Karpas-422 (cell line): ENCODE results near the gene MACROH2A1. TPM values are rescaled to one million over a fixed set of nuclear protein-coding genes. Genes with fewer than 3 reads are reported as not detected.

ENCODE experiments used
- DNase-seq: peaks from one replicate; pipeline ENCODE4 v3.0.0-alpha.2; 2015
- H2AFZ ChIP-seq: fragments of 200-600 bp; sonication (generic); 2 replicates; pipeline ENCODE4 v1.6.1; 2014; ENCODE audit warnings: antibody characterized with exemption, low read length, mixed read lengths
- H3K27ac ChIP-seq: fragments of 200-600 bp; sonication (generic); 2 replicates; pipeline ENCODE4 v1.5.1; 2014; ENCODE audit warnings: mild to moderate bottlenecking, low read length, moderate library complexity
- H3K27me3 ChIP-seq: fragments of 200-600 bp; sonication (generic); 2 replicates; pipeline ENCODE4 v1.6.1; 2014; ENCODE audit warnings: low read length, mixed read lengths
- H3K36me3 ChIP-seq: fragments of 200-600 bp; sonication (generic); 2 replicates; pipeline ENCODE4 v1.6.1; 2014; ENCODE audit warnings: low read length, mixed read lengths; ENCODE audit not compliant: insufficient read depth
- H3K4me1 ChIP-seq: fragments of 200-600 bp; sonication (generic); 2 replicates; pipeline ENCODE4 v1.6.1; 2014; ENCODE audit warnings: mild to moderate bottlenecking, low read length, mixed read lengths
- H3K4me2 ChIP-seq: fragments of 200-600 bp; sonication (generic); 2 replicates; pipeline ENCODE4 v1.6.1; 2014; ENCODE audit warnings: low read length, low read depth, mild to moderate bottlenecking; ENCODE audit not compliant: poor library complexity, severe bottlenecking
- H3K4me3 ChIP-seq: fragments of 200-600 bp; sonication (generic); 2 replicates; pipeline ENCODE4 v1.5.1; 2014; ENCODE audit warnings: mild to moderate bottlenecking, antibody characterized with exemption, low read length, mixed read lengths
- H3K79me2 ChIP-seq: fragments of 200-600 bp; sonication (generic); 2 replicates; pipeline ENCODE4 v1.6.1; 2014; ENCODE audit warnings: mild to moderate bottlenecking, low read length, mixed read lengths
- H3K9ac ChIP-seq: fragments of 200-600 bp; sonication (generic); 2 replicates; pipeline ENCODE4 v1.6.0; 2014; ENCODE audit warnings: low read length
- H3K9me2 ChIP-seq: fragments of 200-600 bp; sonication (generic), shearing (Covaris generic); replicated peaks from 2 replicates; pipeline ENCODE4 v1.6.0; 2014; ENCODE audit warnings: mild to moderate bottlenecking, low read length, moderate library complexity; ENCODE audit not compliant: insufficient read depth
- H3K9me3 ChIP-seq: fragments of 300-700, 200-600 bp; sonication (generic); 2 replicates; pipeline ENCODE4 v1.6.1; 2014; ENCODE audit warnings: low read length, mixed read lengths
- H4K20me1 ChIP-seq: fragments of 200-600 bp; sonication (generic); 2 replicates; pipeline ENCODE4 v1.6.1; 2014; ENCODE audit warnings: mild to moderate bottlenecking, antibody characterized with exemption, low read length, low read depth; ENCODE audit not compliant: insufficient read depth
- total RNA-seq: library from RNA; depleted of rRNA; stranded (reverse); fragments of >200 nt; shearing (Covaris generic); gene quantifications from 2 replicates; pipeline ENCODE4 v1.2.3, GENCODE V29; 2014; ENCODE audit warnings: low replicate concordance

The MACROH2A1 gene
- total RNA-seq, 1 experiment from 2014 or later, result 160 TPM

DNA sequence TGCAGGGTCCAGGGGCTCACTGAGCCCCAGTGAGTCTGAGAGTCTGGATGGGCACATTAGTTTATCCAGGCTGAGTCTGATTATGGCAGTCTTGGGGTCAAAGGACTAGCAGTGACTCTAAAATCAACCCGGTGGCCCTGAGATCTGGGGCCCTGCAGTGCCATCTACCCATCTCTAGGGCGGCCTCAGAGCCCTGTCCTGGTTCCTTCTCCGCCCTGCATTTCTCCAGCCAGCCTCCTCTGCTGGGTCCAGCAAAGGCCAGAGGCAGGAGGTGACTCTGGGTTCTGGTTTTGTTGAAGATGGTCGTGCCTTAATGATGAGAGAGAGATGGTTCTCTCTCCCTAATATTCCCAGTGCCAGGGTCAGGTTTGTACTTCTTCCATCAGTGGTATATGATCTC is 33.1 kb upstream of the MACROH2A1 start:
- no peak overlapping the region for H2AFZ ChIP-seq
- H3K9me3 ChIP-seq, result peaks cover 3% of the 10 kb centered on the region; the same call in 1 of the 2 replicates
- no peak for DNase-seq
- no peaks in the 10 kb centered on the region for H4K20me1 ChIP-seq
- H3K79me2 ChIP-seq, result no peaks in the 10 kb centered on the region
- no peak overlapping the region for H3K9ac ChIP-seq
- H3K9me2 ChIP-seq, result no peaks in the 10 kb centered on the region
- no peaks in the 10 kb centered on the region for H3K36me3 ChIP-seq
- no peaks in the 10 kb centered on the region for H3K27me3 ChIP-seq
- H3K4me3 ChIP-seq, result no peak overlapping the region
- H3K4me2 ChIP-seq, result no peak overlapping the region
- H3K27ac ChIP-seq, result no peak overlapping the region
- no peaks in the 10 kb centered on the region; the same call in 1 of the 2 replicates for H3K4me1 ChIP-seq

DNA sequence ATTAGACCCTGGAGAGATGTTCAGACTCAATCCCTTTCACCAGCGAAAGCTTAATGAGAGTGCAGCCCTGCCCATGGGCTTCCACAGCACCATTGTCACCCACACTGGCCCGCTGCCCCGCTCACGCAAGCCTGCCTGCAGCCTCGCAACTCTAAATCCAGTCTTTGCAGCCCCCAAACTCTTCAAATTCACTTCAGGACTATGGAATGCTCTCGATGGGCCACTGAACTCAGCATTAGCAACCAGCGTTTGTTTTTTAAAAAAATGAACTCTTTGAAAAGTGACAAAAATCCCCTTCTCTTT is 31.1 kb upstream of the MACROH2A1 start:
- Histone ChIP-seq H3K27ac (no peak overlapping the region), H3K4me3 (no peak overlapping the region), H4K20me1 (no peaks in the 10 kb centered on the region), H2AFZ (no peak overlapping the region), H3K9me3 (peaks cover 3% of the 10 kb centered on the region; the same call in 1 of the 2 replicates), H3K9me2 (no peaks in the 10 kb centered on the region), H3K36me3 (no peaks in the 10 kb centered on the region), H3K79me2 (no peaks in the 10 kb centered on the region), H3K4me2 (no peak overlapping the region), H3K4me1 (no peaks in the 10 kb centered on the region), H3K9ac (no peak overlapping the region), H3K27me3 (no peaks in the 10 kb centered on the region)
- DNase-seq, result no peak

GRCh38 chr5:135429301-135430134 is 30.5 kb upstream of the MACROH2A1 start:
- no peaks in the 10 kb centered on the region for H4K20me1 ChIP-seq
- no peak overlapping the region for H3K4me2 ChIP-seq
- H3K36me3 ChIP-seq, result no peaks in the 10 kb centered on the region
- no peaks in the 10 kb centered on the region for H3K79me2 ChIP-seq
- H3K9me2 ChIP-seq, result no peaks in the 10 kb centered on the region
- H3K9ac ChIP-seq, result no peak overlapping the region
- H2AFZ ChIP-seq, result no peak overlapping the region
- H3K4me3 ChIP-seq, result no peak overlapping the region
- no peak for DNase-seq
- H3K9me3 ChIP-seq, result peaks cover 3% of the 10 kb centered on the region; the same call in 1 of the 2 replicates
- H3K27ac ChIP-seq, result no peak overlapping the region
- H3K27me3 ChIP-seq, result no peaks in the 10 kb centered on the region
- H3K4me1 ChIP-seq, result no peaks in the 10 kb centered on the region

DNA sequence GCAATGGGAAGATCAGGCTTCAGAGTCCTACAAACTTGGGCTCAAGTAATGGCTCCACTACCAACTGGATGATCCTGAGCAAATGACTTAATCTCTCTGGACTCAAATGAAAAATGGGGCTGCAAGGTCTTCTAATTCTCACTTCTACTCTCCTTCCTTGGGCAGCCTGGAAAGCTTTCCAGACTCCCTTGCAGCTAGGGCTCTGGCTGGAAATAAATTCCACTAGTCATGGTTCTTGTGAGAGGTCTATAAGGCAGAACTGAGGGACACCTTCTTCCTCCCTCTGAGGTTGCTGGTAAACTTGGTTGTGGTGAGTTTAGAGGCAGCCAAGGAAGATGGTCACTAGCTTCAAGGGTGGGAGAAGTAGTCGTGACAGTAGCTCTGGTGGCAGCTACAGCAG is 29.6 kb upstream of the MACROH2A1 start:
- Histone ChIP-seq H3K9me2 (no peaks in the 10 kb centered on the region), H3K27me3 (no peaks in the 10 kb centered on the region), H3K9ac (no peak overlapping the region), H3K4me3 (no peak overlapping the region), H3K79me2 (no peaks in the 10 kb centered on the region), H3K9me3 (peaks cover 3% of the 10 kb centered on the region; the same call in 1 of the 2 replicates), H3K27ac (no peak overlapping the region), H3K4me2 (no peak overlapping the region), H2AFZ (no peak overlapping the region), H3K4me1 (no peaks in the 10 kb centered on the region), H4K20me1 (no peaks in the 10 kb centered on the region), H3K36me3 (no peaks in the 10 kb centered on the region)
- DNase-seq, result no peak

- H2AFZ ChIP-seq, result no peak overlapping the region
These were observed 27.4 kb upstream of the MACROH2A1 start for GRCh38 chr5:135426102-135427082.

DNA sequence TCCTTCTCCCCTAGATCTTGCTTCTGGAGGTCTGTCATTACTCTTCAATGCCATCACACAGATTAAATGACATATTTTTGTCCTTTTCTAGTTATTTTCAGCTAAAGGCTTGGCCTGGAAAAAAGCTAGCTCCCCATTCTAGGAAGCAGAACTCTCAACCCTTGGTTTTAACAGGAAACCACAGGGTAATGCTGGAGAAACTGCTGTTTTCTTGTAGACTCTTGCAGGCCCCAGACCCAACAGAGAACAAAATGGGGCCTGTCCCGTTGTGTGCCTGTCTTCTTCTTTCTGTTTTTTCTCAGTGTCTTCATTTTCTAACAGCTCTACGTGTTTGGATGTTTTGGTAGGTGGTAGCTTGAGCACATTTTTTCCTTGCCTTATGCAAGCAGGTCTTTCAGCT is 26.6 kb upstream of the MACROH2A1 start:
- Histone ChIP-seq H3K27ac (no peak overlapping the region), H3K79me2 (no peaks in the 10 kb centered on the region), H3K27me3 (no peaks in the 10 kb centered on the region), H3K9ac (no peak overlapping the region), H2AFZ (no peak overlapping the region), H3K36me3 (no peaks in the 10 kb centered on the region), H3K4me1 (no peaks in the 10 kb centered on the region), H4K20me1 (no peaks in the 10 kb centered on the region), H3K9me2 (no peaks in the 10 kb centered on the region), H3K9me3 (peaks cover 3% of the 10 kb centered on the region; the same call in 1 of the 2 replicates), H3K4me2 (no peak overlapping the region), H3K4me3 (no peak overlapping the region)
- no peak for DNase-seq

More at GRCh38 chr5:135426102-135427082, 27.4 kb upstream of the MACROH2A1 start:
- peak; percentile 82 for DNase-seq
- no peaks in the 10 kb centered on the region for H3K79me2 ChIP-seq
- H3K27me3 ChIP-seq, result no peaks in the 10 kb centered on the region
- no peak overlapping the region for H3K4me2 ChIP-seq
- no peak overlapping the region for H3K4me3 ChIP-seq
- no peaks in the 10 kb centered on the region for H3K9me2 ChIP-seq
- peaks cover 3% of the 10 kb centered on the region; the same call in 1 of the 2 replicates for H3K9me3 ChIP-seq
- H3K27ac ChIP-seq, result no peak overlapping the region
- H3K9ac ChIP-seq, result no peak overlapping the region
- H3K4me1 ChIP-seq, result no peaks in the 10 kb centered on the region
- no peaks in the 10 kb centered on the region for H3K36me3 ChIP-seq
- no peaks in the 10 kb centered on the region for H4K20me1 ChIP-seq

DNA sequence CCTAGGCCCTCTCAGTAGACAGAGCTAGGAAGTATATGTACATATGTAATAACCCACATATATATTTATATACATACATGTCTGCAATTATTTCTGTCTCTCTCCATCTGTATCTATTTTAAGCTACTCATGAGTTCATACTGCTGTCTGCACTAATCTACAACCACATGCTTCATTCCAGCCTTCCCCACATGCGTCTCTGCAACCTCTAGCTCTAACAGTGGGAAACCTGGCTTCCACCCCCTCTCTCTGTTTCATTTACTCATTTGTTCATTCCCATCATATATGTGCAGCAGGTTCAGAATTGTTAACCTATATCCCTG is 24.8 kb upstream of the MACROH2A1 start:
- DNase-seq, result no peak
- Histone ChIP-seq H3K9ac (no peak overlapping the region), H4K20me1 (no peaks in the 10 kb centered on the region), H3K9me3 (peaks cover 3% of the 10 kb centered on the region; the same call in 1 of the 2 replicates), H3K27me3 (no peaks in the 10 kb centered on the region), H3K4me2 (no peak overlapping the region), H3K4me1 (no peaks in the 10 kb centered on the region), H3K9me2 (no peaks in the 10 kb centered on the region), H2AFZ (no peak overlapping the region), H3K79me2 (no peaks in the 10 kb centered on the region), H3K4me3 (no peak overlapping the region), H3K36me3 (no peaks in the 10 kb centered on the region), H3K27ac (no peak overlapping the region)

- H3K4me2 ChIP-seq, result no peak overlapping the region
- no peaks in the 10 kb centered on the region for H3K9me2 ChIP-seq
- DNase-seq, result no peak
- no peak overlapping the region for H2AFZ ChIP-seq
- no peaks in the 10 kb centered on the region for H3K79me2 ChIP-seq
- H3K9ac ChIP-seq, result no peak overlapping the region
- no peaks in the 10 kb centered on the region for H3K9me3 ChIP-seq
- no peak overlapping the region for H3K4me3 ChIP-seq
- H4K20me1 ChIP-seq, result no peaks in the 10 kb centered on the region
- H3K27me3 ChIP-seq, result no peaks in the 10 kb centered on the region
- H3K36me3 ChIP-seq, result no peaks in the 10 kb centered on the region
- no peak overlapping the region for H3K27ac ChIP-seq
- H3K4me1 ChIP-seq, result no peaks in the 10 kb centered on the region
These were observed 24.3 kb upstream of the MACROH2A1 start for GRCh38 chr5:135423146-135423845.
